HFF-Myc (cell line): Measurements from ENCODE around the gene HAGH.

Source experiments
- DNase-seq: peaks from one replicate; pipeline ENCODE4 v3.0.0-alpha.2; 2011; ENCODE audit warnings: low read depth; ENCODE audit errors: extremely low read depth
- H3K4me3 ChIP-seq: replicated peaks from 2 replicates; pipeline ENCODE4 v1.5.1; 2011; ENCODE audit warnings: low read depth, mild to moderate bottlenecking, control low read depth, low read length
- TF ChIP-seq, protein P1 (sequence below): IDR thresholded peaks from 2 replicates; pipeline ENCODE4 v1.5.1; 2012; ENCODE audit warnings: mild to moderate bottlenecking, low read depth, low read length, control low read depth; ENCODE audit errors: missing control alignments

The HAGH gene

DNA sequence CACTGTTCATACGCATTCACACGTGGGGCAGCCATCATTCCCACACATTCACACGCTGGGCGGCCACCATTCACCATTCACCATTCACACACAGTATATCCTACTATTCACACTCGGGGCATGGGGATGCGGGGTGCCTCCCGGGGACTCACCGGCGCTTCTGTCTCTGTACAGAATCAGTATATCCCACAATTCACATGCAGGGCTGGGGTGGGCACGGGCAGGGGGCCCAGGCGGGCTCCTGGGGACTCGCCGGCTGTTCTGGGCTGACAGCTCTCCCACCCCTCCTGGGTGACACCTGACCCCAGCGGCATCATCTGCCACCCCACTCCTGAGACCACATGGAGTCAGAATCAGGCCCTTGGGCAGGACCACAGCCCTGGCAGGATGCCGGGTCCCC is 64.9 kb downstream of the HAGH start:
- TF ChIP-seq, protein P1, sequence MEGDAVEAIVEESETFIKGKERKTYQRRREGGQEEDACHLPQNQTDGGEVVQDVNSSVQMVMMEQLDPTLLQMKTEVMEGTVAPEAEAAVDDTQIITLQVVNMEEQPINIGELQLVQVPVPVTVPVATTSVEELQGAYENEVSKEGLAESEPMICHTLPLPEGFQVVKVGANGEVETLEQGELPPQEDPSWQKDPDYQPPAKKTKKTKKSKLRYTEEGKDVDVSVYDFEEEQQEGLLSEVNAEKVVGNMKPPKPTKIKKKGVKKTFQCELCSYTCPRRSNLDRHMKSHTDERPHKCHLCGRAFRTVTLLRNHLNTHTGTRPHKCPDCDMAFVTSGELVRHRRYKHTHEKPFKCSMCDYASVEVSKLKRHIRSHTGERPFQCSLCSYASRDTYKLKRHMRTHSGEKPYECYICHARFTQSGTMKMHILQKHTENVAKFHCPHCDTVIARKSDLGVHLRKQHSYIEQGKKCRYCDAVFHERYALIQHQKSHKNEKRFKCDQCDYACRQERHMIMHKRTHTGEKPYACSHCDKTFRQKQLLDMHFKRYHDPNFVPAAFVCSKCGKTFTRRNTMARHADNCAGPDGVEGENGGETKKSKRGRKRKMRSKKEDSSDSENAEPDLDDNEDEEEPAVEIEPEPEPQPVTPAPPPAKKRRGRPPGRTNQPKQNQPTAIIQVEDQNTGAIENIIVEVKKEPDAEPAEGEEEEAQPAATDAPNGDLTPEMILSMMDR: no peak
- no peak for DNase-seq

DNA sequence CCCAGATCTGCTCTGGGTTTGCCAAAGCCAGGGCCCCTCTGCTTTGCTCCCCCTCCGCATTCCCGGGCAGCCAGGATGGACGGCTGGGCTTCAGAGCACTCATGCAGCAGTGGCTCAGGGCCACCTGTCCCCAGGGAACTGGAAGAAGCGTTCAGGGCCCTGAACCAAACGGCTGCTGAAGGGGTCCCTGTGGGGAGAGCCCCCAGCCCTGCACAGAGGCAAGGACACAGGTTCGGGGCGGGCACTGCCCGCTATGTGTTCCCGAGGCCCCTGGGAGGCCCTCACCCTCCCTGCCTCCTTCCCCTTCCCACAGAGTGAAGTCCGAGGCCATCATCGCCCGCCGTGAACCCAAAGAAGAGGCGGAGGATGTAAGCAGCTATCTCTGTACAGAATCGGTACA is 65.7 kb downstream of the HAGH start:
- H3K4me3 ChIP-seq: no peak overlapping the region
- TF ChIP-seq, protein P1: no peak
- DNase-seq: no peak

More for the DNA sequence above, 64.9 kb downstream of the HAGH start:
- H3K4me3 ChIP-seq: no peak overlapping the region

DNA sequence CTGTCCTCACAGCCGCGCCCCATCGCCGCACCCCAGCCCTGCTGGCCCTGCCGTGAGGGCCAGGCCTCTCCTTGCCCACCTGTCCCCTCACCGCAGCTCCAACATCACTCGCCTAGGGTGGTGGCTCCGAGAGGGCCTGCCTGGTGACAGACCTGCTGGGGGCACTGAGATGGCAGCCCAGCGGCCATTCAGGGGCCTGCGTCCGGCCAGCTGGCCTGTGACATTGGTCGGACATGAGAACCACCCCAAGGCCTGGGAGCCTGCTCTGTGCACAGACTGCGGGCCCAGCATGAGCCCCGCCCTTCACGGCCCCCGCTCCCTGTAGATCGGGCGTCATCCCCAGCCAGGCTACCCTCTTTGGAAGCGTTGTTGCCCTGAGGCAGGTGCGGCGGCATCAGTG is 67.1 kb downstream of the HAGH start:
- TF ChIP-seq, protein P1: no peak
- DNase-seq: no peak
- no peak overlapping the region for H3K4me3 ChIP-seq

DNA sequence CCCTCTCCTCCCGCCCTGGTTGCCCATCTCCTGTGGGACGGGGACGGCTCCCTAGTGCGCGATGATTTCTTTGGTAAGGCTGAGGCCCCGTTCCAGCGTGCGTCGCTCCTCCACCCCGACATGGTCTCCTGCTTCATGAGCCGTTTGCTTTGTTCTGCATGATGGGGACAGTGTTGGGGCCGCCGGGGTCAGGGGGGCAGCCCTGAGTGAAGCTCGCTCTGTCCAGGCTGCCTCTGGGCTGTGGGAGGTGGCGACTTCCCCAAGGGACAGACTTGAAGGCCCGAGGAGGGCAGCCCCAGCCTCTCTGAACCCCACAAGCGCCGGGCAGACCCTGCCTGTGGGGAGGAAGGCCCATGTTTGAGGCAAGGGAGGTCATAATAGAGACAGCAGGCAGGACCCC is 67.7 kb downstream of the HAGH start:
- TF ChIP-seq, protein P1: no peak
- H3K4me3 ChIP-seq: no peak overlapping the region
- DNase-seq: no peak

DNA sequence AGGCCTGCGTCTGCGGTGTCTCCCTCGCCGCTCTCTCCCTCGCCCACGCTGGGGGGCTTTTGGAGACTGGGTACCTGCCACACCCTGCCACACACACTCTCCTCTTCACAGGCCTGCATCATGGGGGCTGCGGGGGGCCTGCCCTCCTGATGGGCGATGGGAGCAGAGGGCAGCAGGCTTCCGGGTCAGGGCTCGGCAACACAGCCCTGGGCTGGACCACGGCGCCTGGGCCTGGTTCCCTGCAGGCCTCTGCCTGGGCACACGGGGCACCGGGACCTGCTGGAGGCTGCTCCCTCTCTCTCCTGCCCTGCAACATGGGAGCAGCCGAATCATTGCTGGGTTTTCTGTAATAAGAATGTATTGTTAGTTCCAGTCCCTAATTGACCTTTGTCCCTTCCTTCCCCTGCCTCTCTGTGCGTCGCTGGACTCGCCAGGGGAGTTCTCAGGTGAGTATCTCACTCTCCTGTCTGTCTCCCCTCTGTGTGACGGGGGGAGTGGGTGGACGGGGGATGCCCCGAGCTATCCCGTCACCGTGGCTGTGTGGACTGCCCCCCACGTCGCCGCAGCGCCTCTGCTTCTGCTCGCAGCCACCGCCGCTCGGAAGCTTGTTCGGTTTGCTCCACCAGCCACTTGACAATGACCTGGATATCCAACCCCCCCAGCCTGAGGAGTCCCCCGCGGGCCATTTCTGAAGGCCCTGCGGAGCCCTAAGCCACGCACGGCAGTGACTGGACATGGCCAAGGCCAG is 68.7 kb downstream of the HAGH start:
- H3K4me3 ChIP-seq: no peak overlapping the region
- TF ChIP-seq, protein P1: no peak
- DNase-seq: no peak
